DOHH2 (cell line): Measurements from ENCODE around the gene GOLGA3.

Source experiments
- CTCF ChIP-seq: fragments of 200-600 bp; sonication (generic); IDR thresholded peaks from one replicate; pipeline ENCODE4 v1.5.1; 2014; ENCODE audit warnings: antibody characterized with exemption, mild to moderate bottlenecking, low read depth, low read length; ENCODE audit not compliant: poor library complexity, severe bottlenecking
- EZH2phosphoT487 ChIP-seq: fragments of 200-600 bp; sonication (generic); IDR thresholded peaks from 2 replicates; pipeline ENCODE4 v1.6.1; 2017; ENCODE audit warnings: borderline replicate concordance, mild to moderate bottlenecking, antibody characterized with exemption, low read length, moderate library complexity, mixed read lengths

- no peak for TF ChIP-seq CTCF
- TF ChIP-seq EZH2phosphoT487: no peak
These were observed 63.3 kb downstream of the GOLGA3 start for GRCh38 chr12:132765361-132765760.
